ENCODE results near the gene GRIN3A.

Gene GRIN3A

GRCh38 chr9:101702257-101702656 is 36.2 kb downstream of the GRIN3A start:
- DNase-seq, result no peak

GRCh38 chr9:101693546-101694336 is 44.7 kb downstream of the GRIN3A start:
- DNase-seq, result no peak

DNA sequence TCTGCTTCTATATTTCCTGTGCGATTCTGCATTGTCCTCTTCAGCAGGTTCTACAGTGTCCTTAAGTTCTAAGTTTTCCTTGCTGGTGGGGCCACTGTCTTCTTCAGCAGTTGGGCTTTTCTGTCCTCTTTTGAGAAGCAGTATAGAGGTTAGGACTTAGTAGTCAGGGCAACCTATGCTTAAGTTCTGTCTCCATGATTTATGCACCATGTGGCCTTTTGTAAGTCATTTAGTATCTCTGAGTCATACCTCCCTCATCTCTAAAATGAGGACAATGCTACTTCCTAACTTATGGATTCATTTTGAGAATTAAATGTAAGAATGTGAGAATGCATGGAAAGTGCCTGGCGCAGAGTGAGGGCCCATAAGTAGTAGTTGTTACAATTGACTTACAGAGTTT is 46.8 kb downstream of the GRIN3A start:
- no peak for DNase-seq

DNA sequence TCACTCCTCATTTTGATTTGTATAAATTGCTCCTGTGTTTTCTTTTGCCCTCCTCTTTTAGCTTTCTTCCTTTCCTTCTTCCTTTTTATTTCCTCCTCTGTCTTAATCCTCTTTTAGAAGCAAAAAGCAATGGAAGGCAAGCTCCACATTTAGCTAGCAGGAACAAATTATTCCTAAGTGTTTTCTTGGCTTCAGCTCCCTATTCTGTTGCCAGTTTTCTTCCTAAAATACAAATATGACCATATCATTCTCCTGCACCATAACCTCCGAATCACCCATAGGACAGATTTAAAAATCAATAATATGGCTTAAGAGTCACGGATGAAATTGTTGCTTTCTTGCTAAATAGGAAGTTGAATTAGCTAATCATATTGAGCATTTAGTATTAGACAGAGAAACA is 49.4 kb downstream of the GRIN3A start:
- DNase-seq, result no peak

DNA sequence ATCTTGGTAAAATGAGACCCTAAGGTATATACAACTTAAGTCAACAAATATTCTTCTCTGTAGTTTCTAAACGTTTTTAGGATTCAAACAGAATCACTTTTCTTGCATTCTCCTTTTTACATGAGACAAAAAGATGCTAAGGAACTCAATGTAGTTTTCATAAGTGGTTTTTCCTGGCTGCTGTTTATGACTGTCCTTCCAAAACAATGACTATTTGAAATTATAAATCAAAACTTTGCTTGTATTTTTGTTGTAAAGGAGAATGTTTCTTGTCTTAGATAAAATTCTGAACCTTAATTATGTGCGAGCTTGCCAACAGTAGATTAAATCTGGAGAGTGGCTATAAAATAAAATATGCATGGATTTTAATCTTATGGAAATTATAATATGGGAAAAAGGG is 53.8 kb downstream of the GRIN3A start:
- no peak for DNase-seq

DNA sequence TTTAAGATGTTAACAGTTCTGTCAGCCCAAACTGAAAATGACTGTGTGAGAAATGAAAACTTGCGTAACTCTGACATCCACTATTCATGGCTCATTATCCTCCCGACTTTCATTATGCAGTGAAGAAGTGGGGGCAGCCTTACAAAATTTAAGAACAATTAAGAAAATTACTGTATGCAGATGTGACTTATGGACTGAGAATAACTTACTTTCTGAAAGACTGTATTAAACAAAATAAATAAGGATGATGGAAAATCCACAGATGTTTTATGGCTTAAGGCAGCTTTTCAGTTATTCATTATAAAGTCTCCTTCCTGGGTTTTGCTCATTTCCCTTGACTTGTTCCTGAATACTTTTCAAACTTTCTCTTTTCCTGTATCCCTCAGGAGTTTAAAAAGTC is 55.2 kb downstream of the GRIN3A start:
- DNase-seq, result no peak

GRCh38 chr9:101677861-101678260 is 60.6 kb downstream of the GRIN3A start:
- DNase-seq, result no peak

- DNase-seq, result no peak
Measured at GRCh38 chr9:101675341-101675740, 63.1 kb downstream of the GRIN3A start.

DNA sequence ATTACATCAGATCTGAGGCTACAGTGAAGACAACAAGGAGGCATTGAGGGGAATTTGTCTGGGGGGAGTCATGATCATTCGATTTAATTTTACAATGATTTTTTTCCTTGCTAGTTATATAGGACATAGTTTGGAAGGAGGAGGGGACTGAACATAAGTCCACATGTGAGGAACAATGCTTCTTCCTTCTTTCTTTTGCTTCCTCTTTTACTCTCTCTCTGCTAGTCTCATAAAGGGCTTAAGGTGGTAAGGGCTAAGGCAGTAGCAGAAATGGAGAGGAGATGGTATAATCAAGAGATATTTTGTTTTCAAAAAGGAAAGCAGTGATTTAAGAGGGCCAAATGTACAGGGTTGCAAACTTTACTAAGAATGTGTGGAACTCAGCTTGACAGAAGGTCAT is 64.3 kb downstream of the GRIN3A start:
- DNase-seq, result no peak

GRCh38 chr9:101673642-101674041 is 64.8 kb downstream of the GRIN3A start:
- DNase-seq, result no peak

- no peak for DNase-seq
Measured at GRCh38 chr9:101671567-101671966, 66.9 kb downstream of the GRIN3A start.

DNA sequence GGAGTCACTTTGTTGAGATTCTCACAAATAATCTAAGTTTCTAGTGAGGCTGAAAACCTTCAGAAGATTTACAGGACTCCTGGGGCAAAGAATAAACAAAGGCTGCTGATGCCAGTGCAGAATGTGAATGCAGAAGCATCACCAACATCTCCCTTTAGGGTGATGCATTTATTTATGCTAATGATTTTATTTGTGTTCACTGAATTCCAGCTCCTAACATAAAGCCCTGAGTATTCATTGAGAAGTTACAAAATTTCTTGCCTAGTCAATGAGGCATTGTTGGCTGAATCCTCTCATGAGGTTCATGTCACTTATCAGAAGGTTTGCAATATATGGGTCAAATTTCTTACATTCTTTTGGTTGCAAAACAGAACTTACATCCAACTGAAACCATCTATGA is 70.0 kb downstream of the GRIN3A start:
- DNase-seq, result no peak

GRCh38 chr9:101664453-101664852 is 74.0 kb downstream of the GRIN3A start:
- DNase-seq, result no peak

GRCh38 chr9:101652601-101653175 is 85.8 kb downstream of the GRIN3A start:
- DNase-seq, result no peak

DNA sequence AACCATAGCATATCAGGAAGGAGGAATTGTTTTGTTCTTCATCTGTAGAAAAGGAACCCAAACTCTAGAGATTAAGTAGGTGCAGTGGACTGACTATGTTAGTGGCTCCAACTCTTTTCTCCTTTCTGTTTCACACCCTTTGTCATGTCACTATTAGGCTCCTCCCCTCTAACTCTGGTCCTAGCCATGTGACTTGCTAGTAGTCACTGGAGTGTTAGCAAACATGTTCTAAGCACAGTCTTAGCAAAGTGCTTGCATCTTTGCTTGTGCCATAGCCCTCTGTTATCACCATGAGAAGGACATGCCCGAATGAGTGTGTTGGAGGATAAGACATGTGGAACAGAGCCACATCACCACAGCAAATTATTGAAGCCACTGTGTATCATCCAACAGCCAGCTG is 88.3 kb downstream of the GRIN3A start:
- no peak for DNase-seq

DNA sequence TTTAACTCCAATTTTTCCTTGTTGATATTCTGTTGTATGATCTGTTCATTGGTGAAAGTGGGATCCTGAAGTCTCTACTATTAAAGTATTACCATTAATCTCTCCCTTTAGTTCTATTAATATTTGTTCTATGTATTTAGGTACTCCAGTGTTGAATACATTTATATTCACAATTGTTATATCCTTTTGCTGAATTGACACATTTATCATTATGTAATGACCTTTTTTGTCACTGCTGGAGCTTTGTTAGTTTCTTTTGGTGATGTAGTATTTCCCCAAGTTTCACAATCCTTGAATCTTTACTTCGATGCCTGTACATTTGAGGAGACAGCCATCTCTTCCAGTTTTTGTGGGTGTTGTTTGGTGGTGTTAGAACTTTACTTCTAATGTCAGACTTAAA is 90.0 kb downstream of the GRIN3A start:
- no peak for DNase-seq

GRCh38 chr9:101639785-101640665 is 98.4 kb downstream of the GRIN3A start:
- DNase-seq, result no peak

DNA sequence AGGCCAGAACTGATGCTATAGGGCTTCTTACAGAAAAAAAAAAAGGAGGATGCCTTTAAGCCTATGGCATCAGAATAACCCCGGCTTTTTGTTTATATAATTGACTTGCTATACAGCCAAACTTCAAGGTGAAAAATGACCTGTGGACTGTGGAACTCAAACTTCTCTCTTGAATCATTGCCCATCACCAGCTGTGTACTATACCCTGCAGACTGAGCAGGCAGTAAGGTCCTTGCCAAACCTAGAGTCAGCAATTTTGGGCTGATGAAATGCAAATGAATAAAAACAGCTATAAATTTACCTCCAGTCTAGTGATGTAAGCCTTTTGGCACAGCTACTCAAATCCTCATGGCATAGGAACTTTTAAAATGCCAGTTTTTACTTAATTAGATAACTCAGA is 99.1 kb downstream of the GRIN3A start:
- no peak for DNase-seq

DNA sequence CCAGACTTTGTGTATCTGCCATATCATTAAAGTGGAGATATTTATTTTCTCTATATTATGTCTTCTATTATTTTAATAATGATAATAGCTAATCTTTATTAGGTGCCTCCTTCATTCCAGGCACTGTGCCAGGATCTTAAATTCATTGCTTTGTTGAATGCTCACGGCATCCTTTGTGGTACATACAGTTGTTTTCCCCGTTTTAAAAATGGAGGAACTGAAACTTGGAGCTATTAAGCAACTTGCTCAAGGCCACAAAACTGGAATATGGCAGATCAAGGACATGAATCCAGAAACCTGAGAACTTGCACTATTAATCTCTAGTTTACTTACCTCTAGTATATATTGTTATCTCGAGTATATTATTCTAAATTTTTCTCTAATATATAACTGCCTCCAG is 102.2 kb downstream of the GRIN3A start:
- no peak for DNase-seq

DNA sequence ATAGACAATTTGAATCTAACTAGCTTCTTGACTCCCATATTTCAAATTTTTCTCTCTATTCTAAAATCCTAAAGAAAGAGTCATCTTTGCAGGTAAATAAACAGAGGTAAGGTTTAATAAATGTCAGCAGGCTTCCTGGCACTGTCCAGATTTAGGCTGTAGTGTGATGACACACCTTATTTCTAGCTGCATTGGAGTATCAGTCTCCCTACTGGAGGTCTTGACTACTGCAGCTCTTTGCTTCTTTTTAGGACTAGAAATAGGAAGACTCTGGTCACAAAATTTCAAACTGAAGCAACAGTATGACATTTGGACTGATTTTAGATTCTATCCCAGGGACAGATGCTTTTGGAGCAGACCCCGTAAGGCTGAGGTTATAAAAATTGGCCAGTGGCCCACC is 103.0 kb downstream of the GRIN3A start:
- DNase-seq, result no peak

DNA sequence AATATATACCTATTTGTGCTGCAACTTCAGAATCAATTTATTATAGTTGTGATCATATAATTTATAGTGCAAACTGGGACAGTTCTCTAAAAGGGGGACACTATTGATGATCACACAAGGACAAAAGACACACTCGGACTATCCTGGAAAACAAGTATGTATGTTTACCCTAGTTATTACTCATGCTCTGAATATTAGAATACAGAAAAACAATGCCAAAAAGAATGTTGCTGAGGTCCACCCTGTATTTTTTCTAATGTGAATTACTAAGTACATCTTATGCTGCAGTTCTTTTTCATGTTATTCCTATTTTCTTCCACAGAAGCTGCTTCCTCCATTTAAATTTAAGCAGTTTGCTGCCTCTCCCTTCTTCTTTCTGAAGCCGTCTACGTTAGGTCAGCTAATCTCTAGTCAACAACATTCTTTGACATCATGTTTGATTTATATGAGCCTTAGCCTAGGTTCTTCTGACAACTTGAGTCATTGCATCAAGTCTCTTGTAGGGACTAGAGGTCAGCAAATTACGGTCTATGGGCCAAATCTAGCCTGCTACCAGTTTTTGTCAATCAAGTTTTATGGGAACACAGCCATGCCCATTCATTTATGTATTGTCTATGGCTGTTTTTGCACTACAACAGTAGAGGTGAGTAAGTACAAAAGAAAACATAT is 103.6 kb downstream of the GRIN3A start:
- no peak for DNase-seq

GRCh38 chr9:101632611-101633010 is 105.8 kb downstream of the GRIN3A start:
- DNase-seq, result no peak

DNA sequence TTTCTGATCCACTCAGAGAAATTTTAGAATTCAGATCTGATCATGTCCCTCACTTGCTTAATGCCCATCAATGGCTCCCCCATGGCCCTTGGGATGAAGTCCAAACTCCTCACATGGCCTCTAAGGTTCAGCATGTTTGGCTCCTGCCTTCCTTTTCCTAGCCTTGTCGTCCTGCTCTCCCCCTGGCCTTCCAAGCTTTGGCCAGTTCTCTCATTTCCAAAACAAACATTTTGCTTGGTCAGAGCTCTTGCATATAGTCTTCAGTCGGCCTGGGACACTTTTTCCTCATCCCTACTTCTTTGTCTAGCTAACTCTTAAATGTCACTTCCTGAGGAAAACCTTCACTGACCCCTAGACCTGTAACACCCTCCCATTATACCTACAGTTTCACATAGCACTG is 106.6 kb downstream of the GRIN3A start:
- DNase-seq, result no peak
